C4-2B (cell line): ENCODE data around the gene NEDD4L.

Source experiments
- H3K27ac ChIP-seq: fragments of 450-650 bp; 2 replicates; pipeline ENCODE4 v1.5.1; 2017
- ZFX ChIP-seq: fragments of 450-650 bp; IDR thresholded peaks from 2 replicates; pipeline ENCODE4 v1.6.1; 2017
- TF ChIP-seq, protein P1 (sequence below): fragments of 450-650 bp; conservative IDR thresholded peaks from 2 replicates; pipeline ENCODE4 v1.5.1; 2017; ENCODE audit warnings: mild to moderate bottlenecking

NEDD4L gene

GRCh38 chr18:58341916-58342315 lies 297.9 kb downstream of the NEDD4L start:
- no peak for TF ChIP-seq ZFX
- TF ChIP-seq, protein P1, sequence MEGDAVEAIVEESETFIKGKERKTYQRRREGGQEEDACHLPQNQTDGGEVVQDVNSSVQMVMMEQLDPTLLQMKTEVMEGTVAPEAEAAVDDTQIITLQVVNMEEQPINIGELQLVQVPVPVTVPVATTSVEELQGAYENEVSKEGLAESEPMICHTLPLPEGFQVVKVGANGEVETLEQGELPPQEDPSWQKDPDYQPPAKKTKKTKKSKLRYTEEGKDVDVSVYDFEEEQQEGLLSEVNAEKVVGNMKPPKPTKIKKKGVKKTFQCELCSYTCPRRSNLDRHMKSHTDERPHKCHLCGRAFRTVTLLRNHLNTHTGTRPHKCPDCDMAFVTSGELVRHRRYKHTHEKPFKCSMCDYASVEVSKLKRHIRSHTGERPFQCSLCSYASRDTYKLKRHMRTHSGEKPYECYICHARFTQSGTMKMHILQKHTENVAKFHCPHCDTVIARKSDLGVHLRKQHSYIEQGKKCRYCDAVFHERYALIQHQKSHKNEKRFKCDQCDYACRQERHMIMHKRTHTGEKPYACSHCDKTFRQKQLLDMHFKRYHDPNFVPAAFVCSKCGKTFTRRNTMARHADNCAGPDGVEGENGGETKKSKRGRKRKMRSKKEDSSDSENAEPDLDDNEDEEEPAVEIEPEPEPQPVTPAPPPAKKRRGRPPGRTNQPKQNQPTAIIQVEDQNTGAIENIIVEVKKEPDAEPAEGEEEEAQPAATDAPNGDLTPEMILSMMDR, result no peak
- no peak overlapping the region; the same call in 1 of the 2 replicates for H3K27ac ChIP-seq

GRCh38 chr18:58344080-58344670 lies 300.1 kb downstream of the NEDD4L start:
- H3K27ac ChIP-seq, result no peak overlapping the region
- TF ChIP-seq ZFX, result no peak
- TF ChIP-seq, protein P1, result no peak

- TF ChIP-seq, protein P1, result no peak
- no peak for TF ChIP-seq ZFX
- H3K27ac ChIP-seq, result no peak overlapping the region
Measured at GRCh38 chr18:58344861-58345463, 300.9 kb downstream of the NEDD4L start.

DNA sequence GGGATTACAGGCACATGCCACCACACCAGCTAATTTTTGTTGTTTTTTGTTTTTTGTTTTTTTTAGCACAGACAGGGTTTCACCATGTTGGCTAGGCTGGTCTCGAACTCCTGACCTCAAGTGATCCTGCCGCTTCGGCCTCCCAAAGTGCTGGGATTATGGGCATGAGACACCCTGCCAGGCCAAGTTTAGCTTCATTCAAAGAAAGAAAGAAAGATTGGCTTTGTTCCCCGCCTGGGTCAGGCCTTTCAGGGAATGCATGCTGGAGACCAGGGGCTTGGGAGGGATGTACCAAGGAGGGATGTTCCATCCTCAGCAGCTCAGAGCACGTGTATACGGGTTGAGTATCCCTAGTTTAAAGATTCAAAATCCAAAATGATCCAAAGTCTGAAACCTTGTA lies 301.8 kb downstream of the NEDD4L start:
- no peak for TF ChIP-seq ZFX
- TF ChIP-seq, protein P1, result no peak
- H3K27ac ChIP-seq, result no peak overlapping the region

- TF ChIP-seq, protein P1, result no peak
- TF ChIP-seq ZFX, result no peak
- H3K27ac ChIP-seq, result no peak overlapping the region
Measured at GRCh38 chr18:58347135-58347534, 303.1 kb downstream of the NEDD4L start.

DNA sequence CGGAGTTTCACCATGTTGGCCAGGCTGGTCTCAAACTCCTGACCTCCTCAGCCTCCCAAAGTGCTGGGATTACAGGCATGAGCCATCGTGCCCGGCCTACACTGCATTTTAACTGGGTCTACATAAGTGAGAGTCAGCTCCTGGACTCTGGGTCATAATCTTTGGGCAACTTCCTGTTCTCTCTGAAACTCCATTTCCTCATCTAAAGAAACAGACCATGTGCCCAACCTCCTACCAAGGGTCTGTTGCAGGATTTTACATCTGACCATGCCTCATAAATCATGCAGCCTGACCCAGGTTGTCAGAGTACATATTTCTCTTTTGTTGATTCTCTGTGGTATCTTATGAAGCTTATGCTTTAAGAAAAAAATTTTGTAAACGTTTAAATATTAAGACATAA lies 304.5 kb downstream of the NEDD4L start:
- H3K27ac ChIP-seq, result peak overlapping the region; percentile 7; the same call in 1 of the 2 replicates
- TF ChIP-seq, protein P1, result no peak
- no peak for TF ChIP-seq ZFX

- H3K27ac ChIP-seq, result no peak overlapping the region; the same call in 1 of the 2 replicates
- TF ChIP-seq, protein P1, result no peak
- TF ChIP-seq ZFX, result no peak
Measured at GRCh38 chr18:58348951-58349350, 304.9 kb downstream of the NEDD4L start.
